Calu3 (cell line): ENCODE data around the gene GOLGA2. TPM values are rescaled to one million over a fixed set of nuclear protein-coding genes. Genes with fewer than 3 reads are reported as not detected.

Experiments used
- BruUV-seq: library from RNA; stranded (reverse); fragments of 400-500 nt; replicated peaks from 2 replicates; lab custom pipeline; 2021; lab: Mats Ljungman, UMichigan
- CTCF ChIA-PET: fragments of 300-600 bp; sonication (Branson Sonifier 250); formaldehyde crosslinking; loops from one replicate; lab custom pipeline; 2022; ENCODE audit warnings: antibody characterized with exemption; lab: Charles Lee
- DNase-seq: peaks from one replicate; pipeline ENCODE4 v3.0.0; 2022
- H3K27ac Mint-ChIP-seq: one replicate; pipeline ENCODE4 v1.8.0; 2022; ENCODE audit warnings: mixed read lengths; ENCODE audit not compliant: unreplicated experiment
- H3K27me3 Mint-ChIP-seq: one replicate; pipeline ENCODE4 v1.8.0; 2022; ENCODE audit warnings: mixed read lengths; ENCODE audit not compliant: unreplicated experiment
- H3K36me3 Mint-ChIP-seq: one replicate; pipeline ENCODE4 v1.8.0; 2022; ENCODE audit warnings: mild to moderate bottlenecking, moderate library complexity, mixed read lengths; ENCODE audit not compliant: insufficient read depth, unreplicated experiment
- H3K4me1 Mint-ChIP-seq: one replicate; pipeline ENCODE4 v1.8.0; 2022; ENCODE audit warnings: mild to moderate bottlenecking, low read depth, mixed read lengths; ENCODE audit not compliant: unreplicated experiment
- H3K4me3 Mint-ChIP-seq: one replicate; pipeline ENCODE4 v1.8.0; 2022; ENCODE audit warnings: mild to moderate bottlenecking, low read depth, moderate library complexity, mixed read lengths; ENCODE audit not compliant: unreplicated experiment
- H3K9me3 Mint-ChIP-seq: one replicate; pipeline ENCODE4 v1.8.0; 2022; ENCODE audit warnings: low read depth, mixed read lengths; ENCODE audit not compliant: unreplicated experiment
- intact Hi-C: fragments of 100-400 bp; cut with micrococcal nuclease; formaldehyde crosslinking; loops from one replicate; pipeline ENCODE4 v1.10.0; 2022; ENCODE audit not compliant: unreplicated experiment
- total RNA-seq: library from RNA; stranded (reverse); gene quantifications from 2 replicates; pipeline ENCODE4 v1.2.3, GENCODE V29; 2022
- TF ChIP-seq, protein P1 (sequence below): fragments of 200-600 bp; IDR thresholded peaks from one replicate; pipeline ENCODE4 v1.8.0; 2022; ENCODE audit warnings: antibody characterized with exemption; ENCODE audit not compliant: unreplicated experiment

GOLGA2 gene
- total RNA-seq, 1 experiment from 2014 or later, result 69.6 TPM

DNA sequence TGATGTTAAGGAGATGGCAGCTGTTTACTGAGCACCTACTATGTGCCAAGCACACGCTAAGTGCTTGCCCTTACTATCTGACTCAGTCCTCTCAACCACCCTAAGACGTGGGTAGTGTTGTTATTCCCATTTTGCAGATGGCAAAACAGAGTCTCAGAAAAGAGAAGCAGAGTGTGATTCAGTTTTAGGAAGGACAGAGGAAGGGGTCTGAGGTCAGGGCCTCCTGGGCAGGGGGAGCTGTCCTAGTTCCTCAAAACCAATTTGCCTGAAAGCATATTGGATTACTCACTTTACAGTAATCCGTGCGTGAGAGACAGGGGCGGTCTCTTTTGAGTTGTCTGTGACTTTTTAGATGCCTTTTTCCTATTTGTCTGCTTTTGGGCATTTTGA lies 49.4 kb downstream of the GOLGA2 start:
- no peaks in the 10 kb centered on the region for H3K4me1 Mint-ChIP-seq
- H3K36me3 Mint-ChIP-seq, result peaks cover 4% of the 10 kb centered on the region
- H3K27me3 Mint-ChIP-seq, result no peaks in the 10 kb centered on the region
- TF ChIP-seq, protein P1, sequence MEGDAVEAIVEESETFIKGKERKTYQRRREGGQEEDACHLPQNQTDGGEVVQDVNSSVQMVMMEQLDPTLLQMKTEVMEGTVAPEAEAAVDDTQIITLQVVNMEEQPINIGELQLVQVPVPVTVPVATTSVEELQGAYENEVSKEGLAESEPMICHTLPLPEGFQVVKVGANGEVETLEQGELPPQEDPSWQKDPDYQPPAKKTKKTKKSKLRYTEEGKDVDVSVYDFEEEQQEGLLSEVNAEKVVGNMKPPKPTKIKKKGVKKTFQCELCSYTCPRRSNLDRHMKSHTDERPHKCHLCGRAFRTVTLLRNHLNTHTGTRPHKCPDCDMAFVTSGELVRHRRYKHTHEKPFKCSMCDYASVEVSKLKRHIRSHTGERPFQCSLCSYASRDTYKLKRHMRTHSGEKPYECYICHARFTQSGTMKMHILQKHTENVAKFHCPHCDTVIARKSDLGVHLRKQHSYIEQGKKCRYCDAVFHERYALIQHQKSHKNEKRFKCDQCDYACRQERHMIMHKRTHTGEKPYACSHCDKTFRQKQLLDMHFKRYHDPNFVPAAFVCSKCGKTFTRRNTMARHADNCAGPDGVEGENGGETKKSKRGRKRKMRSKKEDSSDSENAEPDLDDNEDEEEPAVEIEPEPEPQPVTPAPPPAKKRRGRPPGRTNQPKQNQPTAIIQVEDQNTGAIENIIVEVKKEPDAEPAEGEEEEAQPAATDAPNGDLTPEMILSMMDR, result no peak
- H3K4me3 Mint-ChIP-seq, result no peak overlapping the region
- no peak for DNase-seq
- H3K27ac Mint-ChIP-seq, result no peak overlapping the region
- CTCF ChIA-PET, result no interaction called here
- no peaks in the 10 kb centered on the region for H3K9me3 Mint-ChIP-seq
- intact Hi-C loops, result no loop called here
- no TSS peak for BruUV-seq

DNA sequence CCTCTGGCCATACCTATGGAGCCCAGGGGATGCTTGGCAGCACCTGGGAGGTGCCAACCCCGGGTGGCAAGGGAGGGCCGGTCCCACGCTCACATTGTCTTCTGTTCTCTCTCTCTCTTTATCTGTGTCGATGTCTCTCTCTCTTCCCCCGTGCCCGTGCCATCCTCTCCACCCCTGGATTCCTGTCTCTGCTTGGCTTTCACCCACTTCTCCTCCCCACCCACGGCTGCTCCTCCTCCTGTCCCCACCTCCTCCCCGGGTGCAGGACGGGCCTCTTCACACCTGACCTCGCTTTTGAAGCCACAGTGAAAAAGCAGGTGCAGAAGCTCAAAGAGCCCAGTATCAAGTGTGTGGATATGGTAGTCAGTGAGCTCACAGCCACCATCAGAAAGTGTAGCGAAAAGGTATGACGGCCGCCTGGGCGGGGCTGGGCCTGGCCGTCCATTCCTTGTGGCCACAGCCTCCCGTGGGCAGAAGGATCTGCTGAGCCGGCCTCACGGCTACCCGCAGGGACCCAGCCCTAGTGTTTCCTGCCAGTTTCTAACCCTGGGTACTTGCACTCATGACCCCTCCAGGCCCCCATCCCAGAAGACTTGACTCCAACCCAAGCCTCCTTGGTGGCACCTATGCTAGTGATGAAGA lies 49.9 kb downstream of the GOLGA2 start:
- Mint-ChIP-seq H3K27ac (no peak overlapping the region), H3K27me3 (no peaks in the 10 kb centered on the region), H3K36me3 (peaks cover 4% of the 10 kb centered on the region), H3K9me3 (no peaks in the 10 kb centered on the region), H3K4me1 (no peaks in the 10 kb centered on the region), H3K4me3 (no peak overlapping the region)
- CTCF ChIA-PET, result no interaction called here
- TF ChIP-seq, protein P1, result no peak
- intact Hi-C loops, result no loop called here
- DNase-seq, result no peak
- no TSS peak for BruUV-seq

DNA sequence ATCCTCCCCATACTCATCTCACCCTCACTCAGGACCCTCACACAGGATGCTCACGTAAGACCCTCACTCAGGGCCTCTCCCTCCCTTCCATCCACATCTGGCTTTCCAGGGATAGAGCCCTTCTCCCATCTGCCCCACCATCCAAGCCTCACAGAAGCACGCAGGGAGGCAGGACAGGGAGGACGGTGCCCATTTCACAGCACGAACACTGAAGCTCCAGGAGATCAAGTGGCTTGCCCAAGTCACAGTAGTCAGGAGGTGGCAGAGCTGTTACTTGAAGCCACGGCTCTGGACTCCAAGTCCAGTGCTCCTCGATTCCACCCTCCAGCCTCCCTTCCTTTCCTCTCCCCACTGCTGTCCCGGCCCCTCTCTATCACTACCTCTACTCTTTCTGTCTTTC lies 50.9 kb downstream of the GOLGA2 start:
- CTCF ChIA-PET, result no interaction called here
- TF ChIP-seq, protein P1, result no peak
- Mint-ChIP-seq H3K27ac (no peak overlapping the region), H3K9me3 (no peaks in the 10 kb centered on the region), H3K36me3 (peaks cover 4% of the 10 kb centered on the region), H3K27me3 (no peaks in the 10 kb centered on the region), H3K4me1 (no peaks in the 10 kb centered on the region), H3K4me3 (no peak overlapping the region)
- intact Hi-C loops, result no loop called here
- no TSS peak for BruUV-seq
- no peak for DNase-seq

DNA sequence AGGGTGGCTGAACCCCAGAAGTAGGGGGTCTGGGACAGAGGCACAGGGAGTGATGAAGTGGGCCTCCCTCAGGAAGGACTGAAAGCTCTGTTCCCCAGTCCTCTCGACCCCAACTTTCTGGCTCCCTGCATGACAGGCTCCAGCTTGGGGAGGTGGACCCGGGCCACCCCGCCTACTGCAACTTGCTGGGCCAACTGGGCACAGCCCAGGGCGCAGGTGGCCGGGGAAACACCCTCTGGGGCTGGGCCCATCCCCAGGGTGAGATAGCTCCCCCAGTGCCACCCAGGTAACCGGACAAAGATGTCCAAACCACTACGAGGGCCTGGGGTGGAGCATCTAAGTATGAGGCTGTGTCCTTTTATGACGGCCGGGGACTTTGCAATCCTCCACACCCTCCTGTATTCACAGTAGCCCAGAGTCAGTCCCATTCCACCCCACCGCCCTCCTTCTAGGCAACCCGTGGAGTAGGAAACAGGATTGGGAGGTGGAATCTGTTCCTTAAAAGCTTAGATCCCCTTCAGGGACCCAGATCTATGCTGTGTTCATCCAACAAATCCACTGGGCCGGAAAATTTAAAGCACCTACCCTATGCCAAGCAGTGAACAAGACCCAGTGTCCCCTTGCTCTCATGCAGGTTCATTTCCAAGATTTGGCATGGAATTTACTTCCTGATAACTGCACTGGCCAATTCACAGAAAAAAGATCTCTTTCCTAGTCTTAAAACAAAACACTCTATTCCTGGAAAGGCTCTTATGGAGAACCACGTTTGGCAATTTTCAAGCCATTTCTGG lies 52.7 kb downstream of the GOLGA2 start:
- no peak overlapping the region for H3K27ac Mint-ChIP-seq
- BruUV-seq, result no TSS peak
- H3K4me1 Mint-ChIP-seq, result no peaks in the 10 kb centered on the region
- no peak overlapping the region for H3K4me3 Mint-ChIP-seq
- TF ChIP-seq, protein P1, result no peak
- CTCF ChIA-PET, result no interaction called here
- peaks cover 4% of the 10 kb centered on the region for H3K36me3 Mint-ChIP-seq
- H3K9me3 Mint-ChIP-seq, result no peaks in the 10 kb centered on the region
- intact Hi-C loops, result no loop called here
- no peak for DNase-seq
- no peaks in the 10 kb centered on the region for H3K27me3 Mint-ChIP-seq
